Keratinocyte (primary cell): ENCODE data around the gene ZHX3.

Source experiments
- CTCF ChIP-seq, 3 experiments: IDR thresholded peaks in 1 of 3; conservative IDR thresholded peaks in 1 of 3; optimal IDR thresholded peaks in 1 of 3; 2 replicates in 2 of 3; 3 replicates in 1 of 3; pipeline versions ENCODE3 to v1.5.1; 2011; ENCODE audit warnings: low read length in 3 of 3, mild to moderate bottlenecking in 3 of 3, moderate library complexity in 2 of 3, control low read depth in 1 of 3, inconsistent platforms in 1 of 3; ENCODE audit not compliant: insufficient read depth in 2 of 3; ENCODE audit errors: extremely low read depth in 1 of 3
- EZH2 ChIP-seq: IDR thresholded peaks from one replicate; pipeline ENCODE4 v1.6.1; 2012; ENCODE audit warnings: inconsistent platforms, mild to moderate bottlenecking, low read length, moderate library complexity

DNA sequence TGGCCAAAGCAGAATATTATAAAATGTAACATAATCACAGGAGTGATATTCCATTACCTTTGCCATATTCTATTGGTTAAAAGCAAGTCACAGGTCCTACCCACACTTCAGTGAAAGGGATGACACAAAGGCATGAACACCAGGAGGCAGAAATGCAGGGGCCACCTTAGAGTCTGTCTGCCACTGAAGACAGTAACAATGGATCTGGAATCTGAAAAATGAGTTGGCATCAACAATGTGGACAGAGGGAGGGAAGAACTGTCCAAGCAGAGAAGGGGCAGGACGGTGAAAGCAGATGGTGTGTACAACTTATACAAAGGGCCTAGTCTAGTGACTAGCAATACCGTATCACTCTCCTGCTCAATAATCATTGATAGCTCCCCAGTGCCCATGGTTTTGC lies 16.5 kb upstream of the ZHX3 start:
- TF ChIP-seq CTCF (optimal IDR thresholded peaks at IDR 0.05 in 1 of 3, IDR thresholded peaks at IDR 0.05 in 1 of 3, conservative IDR thresholded peaks at IDR 0.05 in 1 of 3; ENCODE audit: extremely low read depth in 1 of 3, insufficient read depth in 2 of 3, low read length in 3 of 3) = no peak
- TF ChIP-seq EZH2 = no peak
